H1 (cell line): ENCODE data around the gene ETFDH. TPM values are rescaled to one million over a fixed set of nuclear protein-coding genes. Genes with fewer than 3 reads are reported as not detected.

Experiments
- GTF2F1 ChIP-seq: IDR thresholded peaks from 2 replicates; pipeline ENCODE4 v1.6.1; 2012; ENCODE audit warnings: low read depth, low read length, improper control_type of control experiment, borderline replicate concordance
- PHF8 ChIP-seq: fragments of 200-600 bp; sonication (generic); conservative IDR thresholded peaks from 2 replicates; pipeline ENCODE4 v1.7.1; 2012; ENCODE audit warnings: low read depth, mild to moderate bottlenecking, inconsistent platforms, low read length, moderate library complexity
- polyA plus RNA-seq, 7 experiments: library from polyadenylated mRNA; depleted of rRNA in 3 of 7; stranded (reverse) in 5 of 7; unstranded in 2 of 7; fragments of >200 nt in 5 of 7; fragments of 200-250 nt in 2 of 7; gene quantifications; 1 replicate in 5 of 7; 2 replicates in 1 of 7; 4 replicates in 1 of 7; pipeline versions ENCODE4 v1.2.1 to v1.2.3, GENCODE V29; 2011 to 2013; ENCODE audit warnings: missing spikeins in 2 of 7, mixed read lengths in 2 of 7
- total RNA-seq: library from RNA; stranded (reverse); fragmentation: NEBNext Ultra II Directional; extraction: Animal tissue kit (Norgen Biotek cat#: 25700); gene quantifications from 2 replicates; pipeline ENCODE4 v1.2.1, GENCODE V29; 2021

Gene ETFDH
- total and polyA plus RNA-seq, 2 of the 8 experiments (the other 6 are each of a cell fraction or from before 2014, with no cell fraction given): 11.3 to 15.7 TPM

DNA sequence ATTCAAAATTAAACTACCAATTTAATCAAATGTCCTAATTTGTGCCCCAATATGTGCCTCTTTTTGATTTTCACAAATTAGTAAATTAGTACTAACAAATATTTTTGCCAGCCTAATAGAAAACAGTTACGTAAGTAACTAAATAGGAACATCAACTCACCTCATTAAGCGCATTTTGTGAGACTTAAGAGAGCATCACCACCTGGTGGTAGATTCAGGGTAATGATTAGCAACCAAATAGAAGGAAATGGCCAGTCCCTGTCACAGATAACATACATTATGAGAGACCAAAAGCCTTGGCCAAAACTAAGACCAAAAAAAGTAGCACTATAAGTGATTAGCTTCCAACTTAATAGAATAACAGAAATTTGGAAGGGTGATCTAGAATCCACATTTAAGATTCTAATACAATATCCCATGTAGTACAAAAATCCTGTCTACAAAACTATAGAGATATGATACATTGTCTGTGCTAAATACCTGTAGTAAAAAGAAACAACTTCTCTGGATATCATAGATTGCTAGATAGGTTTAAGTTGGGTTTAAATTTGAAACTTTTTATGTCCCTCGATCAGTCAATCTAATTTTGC lies 47.1 kb upstream of the ETFDH start (continued):
- no peak for TF ChIP-seq PHF8
- TF ChIP-seq GTF2F1: no peak
